Caco-2 (cell line): ENCODE results near the gene AOPEP. TPM values are rescaled to one million over a fixed set of nuclear protein-coding genes. Genes with fewer than 3 reads are reported as not detected.

ENCODE experiments used
- BruUV-seq: library from RNA; stranded (reverse); fragments of 400-500 nt; replicated peaks from 2 replicates; lab custom pipeline; 2021; lab: Mats Ljungman, UMichigan
- CTCF ChIA-PET: fragments of 300-600 bp; sonication (Branson Sonifier 250); formaldehyde crosslinking; loops from one replicate; lab custom pipeline; 2022; ENCODE audit warnings: antibody characterized with exemption; lab: Charles Lee
- POLR2A ChIA-PET: fragments of 300-600 bp; sonication (Branson Sonifier 250); formaldehyde crosslinking; loops from one replicate; lab custom pipeline; 2022; ENCODE audit warnings: antibody characterized with exemption; lab: Charles Lee
- DNase-seq, 2 experiments: peaks; one replicate each; pipeline versions ENCODE4 v3.0.0 to v3.0.0-alpha.2; 2020 to 2022
- H3K27me3 ChIP-seq: replicated peaks from 2 replicates; pipeline ENCODE4 v1.6.0; 2011; ENCODE audit warnings: low read length; ENCODE audit not compliant: control insufficient read depth, insufficient read depth
- H3K36me3 ChIP-seq: 2 replicates; pipeline ENCODE4 v1.5.1; 2011; ENCODE audit warnings: low read length; ENCODE audit not compliant: control insufficient read depth, insufficient read depth
- H3K4me1 ChIP-seq: fragments of 250-450 bp; sonication (Bioruptor Pico); 2 replicates; pipeline ENCODE4 v1.5.1; 2020; ENCODE audit warnings: mild to moderate bottlenecking
- H3K4me3 ChIP-seq: 2 replicates; pipeline ENCODE4 v1.5.1; 2011; ENCODE audit warnings: low read depth, mild to moderate bottlenecking, control low read depth, low read length
- H3K9me3 ChIP-seq: fragments of 250-450 bp; sonication (Bioruptor Pico); 2 replicates; pipeline ENCODE4 v1.5.1; 2020; ENCODE audit warnings: mild to moderate bottlenecking, moderate library complexity
- H3K27ac Mint-ChIP-seq: one replicate; pipeline ENCODE4 v1.8.0; 2022; ENCODE audit warnings: mixed read lengths; ENCODE audit not compliant: unreplicated experiment
- H3K27me3 Mint-ChIP-seq: one replicate; pipeline ENCODE4 v1.8.0; 2022; ENCODE audit warnings: mixed read lengths; ENCODE audit not compliant: insufficient read depth, unreplicated experiment
- H3K36me3 Mint-ChIP-seq: one replicate; pipeline ENCODE4 v1.8.0; 2022; ENCODE audit warnings: mild to moderate bottlenecking, mixed read lengths; ENCODE audit not compliant: insufficient read depth, unreplicated experiment
- H3K4me1 Mint-ChIP-seq: one replicate; pipeline ENCODE4 v1.8.0; 2022; ENCODE audit warnings: low read depth, mixed read lengths; ENCODE audit not compliant: unreplicated experiment
- H3K4me3 Mint-ChIP-seq: one replicate; pipeline ENCODE4 v1.8.0; 2022; ENCODE audit warnings: mild to moderate bottlenecking, moderate library complexity, mixed read lengths; ENCODE audit not compliant: unreplicated experiment
- H3K9me3 Mint-ChIP-seq: one replicate; pipeline ENCODE4 v1.8.0; 2022; ENCODE audit warnings: mixed read lengths; ENCODE audit not compliant: unreplicated experiment
- intact Hi-C: fragments of 100-400 bp; cut with micrococcal nuclease; formaldehyde crosslinking; loops from one replicate; pipeline ENCODE4 v1.10.0; 2022; ENCODE audit not compliant: unreplicated experiment
- total RNA-seq: library from RNA; stranded (reverse); gene quantifications from 2 replicates; pipeline ENCODE4 v1.2.3, GENCODE V29; 2022
- TF ChIP-seq, protein P1 (sequence below), 2 experiments: fragments of 200-600 bp in 1 of 2; IDR thresholded peaks; 1 replicate in 1 of 2; 2 replicates in 1 of 2; pipeline versions ENCODE4 v1.5.1 to v1.8.0; 2011 to 2022; ENCODE audit warnings: antibody characterized with exemption in 1 of 2, control low read depth in 1 of 2, inconsistent platforms in 1 of 2, low read depth in 1 of 2, low read length in 1 of 2, mild to moderate bottlenecking in 1 of 2, moderate library complexity in 1 of 2; ENCODE audit not compliant: insufficient read depth in 1 of 2, severe bottlenecking in 1 of 2, unreplicated experiment in 1 of 2

The AOPEP gene
- total RNA-seq, 1 experiment from 2014 or later, result 63.3 TPM

DNA sequence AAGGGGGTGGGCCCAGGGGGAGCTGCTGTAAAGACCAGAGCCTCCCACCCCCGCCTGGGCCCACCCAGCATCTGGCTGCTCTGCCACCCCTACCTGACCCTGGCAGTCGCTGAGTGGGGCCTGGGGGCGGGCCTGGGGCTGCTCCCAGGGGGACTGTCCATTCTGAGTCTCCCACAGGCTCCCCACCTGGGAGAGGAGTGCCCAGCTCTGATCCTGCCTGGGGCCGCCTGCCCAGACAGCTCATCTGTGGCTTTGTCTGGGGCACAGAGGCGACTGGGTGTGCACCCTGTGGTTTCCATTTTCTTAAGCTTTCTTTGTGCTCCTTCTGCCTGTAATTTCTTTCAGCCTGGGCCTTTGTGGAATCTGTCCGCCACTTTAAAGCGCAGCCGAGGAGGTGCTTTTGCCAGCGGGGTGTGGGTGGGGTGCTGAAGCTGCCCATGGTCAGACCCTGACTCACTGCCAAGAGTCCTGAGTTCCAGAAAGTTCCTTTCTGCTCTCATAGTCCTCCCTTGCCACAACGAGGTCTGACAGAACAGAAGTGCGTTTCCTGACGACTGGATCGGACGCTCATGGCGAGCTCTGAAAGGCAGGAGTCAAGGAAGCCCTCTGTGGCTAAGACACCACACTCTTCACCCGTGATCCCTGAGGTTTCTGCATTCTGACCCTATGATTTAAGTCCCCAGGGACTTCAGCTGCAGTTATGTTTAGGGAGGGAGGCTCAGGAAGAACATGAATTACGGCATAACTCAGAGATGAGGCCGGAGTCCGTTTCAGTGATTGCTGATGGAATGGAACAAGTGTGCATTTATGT is 366.0 kb downstream of the AOPEP start:
- H3K4me3 ChIP-seq, result no peak overlapping the region
- no peaks in the 10 kb centered on the region for H3K27me3 ChIP-seq
- H3K4me1 Mint-ChIP-seq, result peaks cover 29% of the 10 kb centered on the region
- H3K4me3 Mint-ChIP-seq, result no peak overlapping the region
- H3K9me3 ChIP-seq, result no peaks in the 10 kb centered on the region
- peaks cover 70% of the 10 kb centered on the region for H3K36me3 Mint-ChIP-seq
- intact Hi-C loops, result no loop called here
- no peak for DNase-seq
- TF ChIP-seq, protein P1, sequence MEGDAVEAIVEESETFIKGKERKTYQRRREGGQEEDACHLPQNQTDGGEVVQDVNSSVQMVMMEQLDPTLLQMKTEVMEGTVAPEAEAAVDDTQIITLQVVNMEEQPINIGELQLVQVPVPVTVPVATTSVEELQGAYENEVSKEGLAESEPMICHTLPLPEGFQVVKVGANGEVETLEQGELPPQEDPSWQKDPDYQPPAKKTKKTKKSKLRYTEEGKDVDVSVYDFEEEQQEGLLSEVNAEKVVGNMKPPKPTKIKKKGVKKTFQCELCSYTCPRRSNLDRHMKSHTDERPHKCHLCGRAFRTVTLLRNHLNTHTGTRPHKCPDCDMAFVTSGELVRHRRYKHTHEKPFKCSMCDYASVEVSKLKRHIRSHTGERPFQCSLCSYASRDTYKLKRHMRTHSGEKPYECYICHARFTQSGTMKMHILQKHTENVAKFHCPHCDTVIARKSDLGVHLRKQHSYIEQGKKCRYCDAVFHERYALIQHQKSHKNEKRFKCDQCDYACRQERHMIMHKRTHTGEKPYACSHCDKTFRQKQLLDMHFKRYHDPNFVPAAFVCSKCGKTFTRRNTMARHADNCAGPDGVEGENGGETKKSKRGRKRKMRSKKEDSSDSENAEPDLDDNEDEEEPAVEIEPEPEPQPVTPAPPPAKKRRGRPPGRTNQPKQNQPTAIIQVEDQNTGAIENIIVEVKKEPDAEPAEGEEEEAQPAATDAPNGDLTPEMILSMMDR (IDR thresholded peaks at IDR 0.05; ENCODE audit: insufficient read depth in 1 of 2, low read depth in 1 of 2, low read length in 1 of 2, severe bottlenecking in 1 of 2, unreplicated experiment in 1 of 2), result no peak
- BruUV-seq, result no TSS peak
- POLR2A ChIA-PET, result no interaction called here
- CTCF ChIA-PET, result interaction anchor here (0.8 to 1.2 kb wide), 2 partner anchors 35 to 741 kb away, joined by 3 to 4 read pairs; no protein-coding TSS in a partner anchor
- peaks cover 31% of the 10 kb centered on the region for H3K4me1 ChIP-seq
- peak overlapping the region; percentile 21 for H3K27ac Mint-ChIP-seq
- peaks cover 3% of the 10 kb centered on the region; the same call in 1 of the 2 replicates for H3K36me3 ChIP-seq
- H3K27me3 Mint-ChIP-seq, result no peaks in the 10 kb centered on the region
- no peaks in the 10 kb centered on the region for H3K9me3 Mint-ChIP-seq

DNA sequence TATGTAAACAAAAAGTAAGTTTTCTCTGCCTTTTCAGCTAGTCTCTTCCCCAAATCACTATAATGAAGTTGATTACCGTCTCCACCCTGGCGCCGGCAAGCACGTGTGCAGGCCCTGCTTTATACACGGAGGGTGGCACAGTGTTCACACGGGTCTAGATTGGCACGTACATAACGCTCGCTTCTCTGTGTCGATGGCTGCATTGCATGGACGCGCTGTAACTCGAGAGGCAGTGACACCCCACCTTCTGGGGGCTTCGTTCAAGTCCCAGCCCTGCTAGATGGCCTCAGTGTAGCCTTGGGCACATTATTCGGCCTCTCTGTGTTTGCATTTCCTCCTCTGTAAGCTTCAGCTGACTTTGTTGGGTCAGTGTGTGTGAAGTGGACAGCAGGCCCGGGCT is 367.1 kb downstream of the AOPEP start:
- POLR2A ChIA-PET, result no interaction called here
- Histone ChIP-seq H3K9me3 (no peaks in the 10 kb centered on the region), H3K4me3 (no peak overlapping the region), H3K4me1 (peaks cover 31% of the 10 kb centered on the region), H3K27me3 (no peaks in the 10 kb centered on the region), H3K36me3 (peaks cover 3% of the 10 kb centered on the region; the same call in 1 of the 2 replicates)
- peak overlapping the region; percentile 58 for H3K27ac Mint-ChIP-seq
- peaks cover 27% of the 10 kb centered on the region for H3K4me1 Mint-ChIP-seq
- TF ChIP-seq, protein P1 (IDR thresholded peaks at IDR 0.05; ENCODE audit: insufficient read depth in 1 of 2, low read depth in 1 of 2, low read length in 1 of 2, severe bottlenecking in 1 of 2, unreplicated experiment in 1 of 2), result no peak
- DNase-seq, result no peak
- intact Hi-C loops, result no loop called here
- no TSS peak for BruUV-seq
- H3K36me3 Mint-ChIP-seq, result peaks cover 68% of the 10 kb centered on the region
- H3K4me3 Mint-ChIP-seq, result no peak overlapping the region
- H3K9me3 Mint-ChIP-seq, result no peaks in the 10 kb centered on the region
- CTCF ChIA-PET, result interaction anchor here (1.2 kb wide), 1 partner anchor 34 kb away, joined by 4 read pairs; no protein-coding TSS in a partner anchor
- no peaks in the 10 kb centered on the region for H3K27me3 Mint-ChIP-seq

DNA sequence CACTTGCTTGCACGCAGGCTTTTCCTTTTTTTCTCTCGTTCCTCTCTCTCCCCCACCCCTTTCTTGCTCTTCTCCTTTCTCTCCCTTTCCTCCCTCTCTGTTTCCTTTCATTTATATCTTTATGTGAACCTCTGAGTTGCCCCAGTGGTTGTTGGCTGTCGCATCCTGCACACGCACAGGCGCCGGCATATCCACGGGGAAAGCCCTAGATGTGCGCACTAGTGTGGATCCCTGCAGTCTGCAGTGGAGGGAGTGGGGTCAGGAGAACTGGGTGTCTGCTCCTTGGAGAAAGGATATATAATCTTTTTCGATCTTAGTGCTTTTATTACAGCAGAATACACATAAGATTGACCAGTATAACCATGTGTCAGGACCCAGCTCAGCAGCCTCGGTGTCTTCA is 367.5 kb downstream of the AOPEP start:
- Histone ChIP-seq H3K9me3 (no peaks in the 10 kb centered on the region), H3K4me1 (peaks cover 31% of the 10 kb centered on the region), H3K4me3 (no peak overlapping the region), H3K27me3 (no peaks in the 10 kb centered on the region), H3K36me3 (peaks cover 3% of the 10 kb centered on the region; the same call in 1 of the 2 replicates)
- peaks cover 67% of the 10 kb centered on the region for H3K36me3 Mint-ChIP-seq
- H3K4me3 Mint-ChIP-seq, result no peak overlapping the region
- no peaks in the 10 kb centered on the region for H3K27me3 Mint-ChIP-seq
- no peaks in the 10 kb centered on the region for H3K9me3 Mint-ChIP-seq
- no TSS peak for BruUV-seq
- TF ChIP-seq, protein P1 (IDR thresholded peaks at IDR 0.05; ENCODE audit: insufficient read depth in 1 of 2, low read depth in 1 of 2, low read length in 1 of 2, severe bottlenecking in 1 of 2, unreplicated experiment in 1 of 2), result no peak
- intact Hi-C loops, result no loop called here
- H3K27ac Mint-ChIP-seq, result peak overlapping the region; percentile 58
- ChIA-PET POLR2A (no interaction called here), CTCF (no interaction called here)
- H3K4me1 Mint-ChIP-seq, result peaks cover 26% of the 10 kb centered on the region
- DNase-seq, result no peak
